ENCODE measurements around the gene TMEM242.

Gene TMEM242

DNA sequence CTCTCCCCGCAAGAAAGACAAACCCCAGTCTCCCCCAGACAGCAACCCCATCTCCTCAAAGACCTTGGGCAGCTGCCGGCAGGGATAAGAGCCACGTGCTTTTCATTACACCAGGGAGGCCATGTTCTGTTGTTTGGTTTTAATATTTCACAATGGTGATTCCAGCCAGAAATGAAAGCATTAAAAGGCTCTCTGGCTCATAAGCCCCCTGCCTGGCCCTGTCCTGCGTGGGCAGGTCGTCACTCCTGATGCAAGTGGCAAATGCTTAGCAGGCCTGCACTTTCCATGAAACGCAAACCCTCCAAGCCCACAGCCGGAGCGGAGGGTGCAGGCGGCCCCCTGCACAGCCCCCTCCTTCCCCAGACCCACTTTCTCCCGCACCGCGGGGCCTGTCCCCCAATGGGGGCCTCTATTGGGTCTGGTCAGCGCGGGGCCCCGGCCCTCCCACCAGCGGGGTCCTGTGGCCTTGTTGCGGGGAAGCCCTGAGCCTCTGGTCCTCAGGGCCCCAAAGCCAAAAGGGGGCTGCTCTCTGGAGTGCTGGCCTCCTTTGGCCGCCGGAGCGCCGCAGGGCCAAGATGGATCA, 77.2 kb downstream of the TMEM242 start:
- no peak for DNase-seq

DNA sequence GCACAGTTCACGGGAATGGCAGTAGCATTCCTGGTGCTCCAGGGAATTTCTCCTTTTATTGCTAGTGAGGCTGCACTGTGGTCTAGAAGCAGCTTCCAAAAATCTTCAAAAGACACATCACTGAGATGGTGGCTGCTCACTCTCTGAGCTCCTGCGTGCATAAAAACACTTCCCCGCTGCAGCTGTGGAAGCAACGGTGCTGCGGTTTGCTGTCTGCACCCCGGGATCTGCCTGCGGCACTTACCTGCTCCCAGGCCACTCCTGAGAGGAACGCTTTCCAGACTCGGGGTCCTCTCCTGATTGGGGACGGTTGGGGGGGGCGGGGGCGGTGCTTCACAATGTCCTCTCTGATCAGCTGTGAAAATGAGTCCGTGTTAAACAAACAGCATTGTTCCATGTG, 77.9 kb downstream of the TMEM242 start:
- no peak for DNase-seq

DNA sequence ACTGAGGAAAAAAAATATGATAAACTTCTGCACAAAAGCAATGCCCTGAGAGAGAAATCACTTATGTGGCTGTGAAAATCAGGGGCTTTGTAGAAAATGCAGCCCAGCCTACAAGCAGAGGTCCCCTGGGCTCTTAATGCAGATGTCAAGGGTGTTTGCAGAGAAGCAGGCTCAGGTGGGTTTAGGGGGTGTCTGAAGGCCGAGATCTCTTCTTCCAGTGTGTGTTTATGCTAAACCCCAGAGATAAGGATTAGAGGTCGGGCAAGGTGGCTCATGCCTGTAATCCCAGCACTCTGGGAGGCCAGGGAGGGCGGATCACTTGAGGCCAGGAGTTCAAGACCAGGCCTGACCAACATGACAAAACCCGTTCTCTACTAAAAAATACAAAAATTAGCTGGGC, 78.5 kb downstream of the TMEM242 start:
- DNase-seq = no peak

DNA sequence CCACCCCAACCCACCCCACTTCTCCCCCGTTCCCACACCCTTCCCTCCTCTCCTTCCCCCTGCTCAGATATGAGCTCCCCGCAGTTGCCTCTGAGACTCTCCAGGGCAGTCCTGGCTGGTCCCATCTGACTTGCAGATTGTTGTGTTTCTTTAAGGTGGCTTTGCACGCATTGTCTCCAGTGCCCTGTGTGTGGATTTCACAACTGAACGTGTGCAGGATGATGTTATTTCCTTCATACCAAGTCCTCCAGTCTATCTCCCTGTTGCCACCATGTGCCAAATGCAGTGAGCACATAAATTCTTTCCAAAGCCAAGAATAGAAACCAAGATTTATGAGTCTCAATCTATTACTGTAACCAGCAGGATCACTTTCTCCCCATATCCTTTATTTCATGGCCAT, 79.1 kb downstream of the TMEM242 start:
- no peak for DNase-seq

DNA sequence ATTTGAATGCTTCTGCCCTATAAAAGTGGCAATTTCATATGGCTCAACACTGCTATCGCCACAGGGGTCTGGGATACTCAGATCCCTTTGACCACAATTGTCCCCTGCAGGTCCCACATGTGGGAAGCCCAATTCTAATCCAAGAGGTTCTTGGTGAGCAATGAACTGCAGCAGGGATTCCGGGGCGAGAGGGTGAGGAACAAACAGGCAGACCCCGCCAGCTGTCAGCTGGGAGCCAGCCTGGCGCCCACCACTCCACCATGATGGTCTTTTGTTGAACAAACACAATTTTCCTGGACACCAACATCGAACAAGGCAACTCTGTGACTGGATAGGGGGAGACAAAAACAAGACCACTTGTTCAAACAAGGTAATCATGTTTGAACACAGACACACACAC, 80.5 kb downstream of the TMEM242 start:
- DNase-seq = no peak

DNA sequence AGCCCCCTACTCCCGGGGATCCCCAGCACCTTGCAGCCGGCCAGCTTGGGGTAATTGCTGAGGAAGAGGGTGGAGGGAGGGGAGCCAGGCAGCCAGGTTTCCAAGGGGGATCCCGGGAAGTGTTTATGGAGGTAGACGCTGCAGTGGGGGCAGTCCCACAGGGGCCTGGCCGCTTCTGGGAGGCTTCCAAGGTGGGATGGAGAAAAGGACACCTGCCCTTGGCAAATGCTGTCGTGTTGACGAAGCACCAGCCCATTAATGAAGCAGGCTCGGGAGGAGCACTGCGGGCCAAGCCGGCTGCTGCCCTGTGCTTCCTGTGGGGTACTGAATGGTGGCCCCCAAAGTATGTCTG, 82.4 kb downstream of the TMEM242 start:
- no peak for DNase-seq

DNA sequence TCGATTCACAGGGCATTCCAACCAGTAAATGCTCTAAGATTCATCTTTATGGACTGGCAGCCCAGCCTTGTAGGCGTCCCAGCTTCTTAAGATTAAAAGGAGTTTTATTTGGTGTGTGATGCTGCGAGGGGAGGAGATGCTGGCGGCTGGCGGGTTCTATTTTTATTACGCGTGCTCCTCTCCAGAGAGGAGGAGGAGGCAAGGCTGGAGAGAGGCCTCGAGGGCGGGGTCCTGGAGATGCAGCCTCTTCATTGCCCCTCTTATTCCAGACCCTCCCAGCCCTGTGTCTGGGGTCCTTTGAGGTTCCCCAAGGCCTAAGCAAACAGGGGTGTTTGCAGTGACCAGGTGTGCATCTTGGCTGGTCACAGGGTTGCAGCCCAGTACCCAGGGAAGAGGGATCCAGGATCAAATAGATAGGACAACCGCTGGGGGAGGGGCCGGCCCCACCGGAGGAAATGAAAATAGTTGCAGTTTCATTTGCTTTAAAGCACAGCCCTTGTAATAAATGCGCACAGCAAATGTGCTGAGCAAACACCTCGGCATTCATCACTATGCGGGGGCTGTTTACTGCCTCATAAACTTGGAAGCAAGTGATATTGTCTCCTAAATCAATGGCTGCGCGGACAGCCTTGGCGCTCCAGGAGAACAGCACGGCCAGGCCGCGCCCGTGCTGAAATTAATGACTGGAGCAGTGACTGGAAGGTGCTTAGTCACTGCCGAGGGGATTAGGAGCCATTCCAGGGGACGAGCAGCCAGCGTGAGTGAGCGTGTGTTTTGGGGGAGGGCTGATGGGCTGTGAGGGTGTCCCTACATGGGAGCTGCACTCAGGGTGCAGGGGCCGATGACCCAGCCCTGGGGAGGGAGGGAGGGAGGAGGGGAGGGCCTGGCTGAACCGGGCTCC, 83.0 kb downstream of the TMEM242 start:
- DNase-seq = no peak

DNA sequence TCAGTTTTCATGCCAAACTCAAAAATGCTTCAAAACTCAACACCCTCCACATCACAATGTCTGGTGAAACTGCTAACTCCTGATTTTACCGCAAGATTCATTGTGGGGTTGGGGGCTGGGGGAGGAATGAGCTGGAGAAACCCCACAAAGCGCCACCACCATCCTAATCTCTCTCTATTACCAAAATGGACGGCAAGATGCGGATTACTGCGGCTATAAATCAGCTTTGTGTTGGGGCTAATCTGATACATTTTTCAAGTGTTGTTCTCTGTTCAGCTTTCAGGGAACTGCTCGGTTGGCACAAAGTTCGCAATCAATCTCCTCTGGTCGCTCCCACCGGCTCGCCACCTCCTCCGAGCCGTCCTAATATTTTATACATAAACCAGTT, 83.7 kb downstream of the TMEM242 start:
- no peak for DNase-seq
